ENCODE results near the gene LUZP1. TPM values are rescaled to one million over a fixed set of nuclear protein-coding genes. Genes with fewer than 3 reads are reported as not detected.

LUZP1 gene
- total RNA-seq, 1 donor from 2014 or later = 47.4 TPM

GRCh38 chr1:23178950-23179349 is 10.3 kb upstream of the LUZP1 start:
- H3K27me3 Mint-ChIP-seq (ENCODE audit: unreplicated experiment) = no peaks in the 10 kb centered on the region
- no peak for DNase-seq (ENCODE audit: extremely low spot score, unreplicated experiment)
- H3K36me3 Mint-ChIP-seq (ENCODE audit: unreplicated experiment) = no peaks in the 10 kb centered on the region
- no peaks in the 10 kb centered on the region for H3K9me3 Mint-ChIP-seq (ENCODE audit: unreplicated experiment)
- H3K4me1 Mint-ChIP-seq (ENCODE audit: unreplicated experiment) = peaks cover 22% of the 10 kb centered on the region
- no peak overlapping the region for H3K4me3 Mint-ChIP-seq (ENCODE audit: unreplicated experiment)
- H3K27ac Mint-ChIP-seq (ENCODE audit: unreplicated experiment) = peak overlapping the region; percentile 94
- TF ChIP-seq CTCF (IDR thresholded peaks at IDR 0.05) = peak; percentile 45

- H3K36me3 Mint-ChIP-seq (ENCODE audit: unreplicated experiment) = no peaks in the 10 kb centered on the region
- DNase-seq (ENCODE audit: extremely low spot score, unreplicated experiment) = no peak
- peak overlapping the region; percentile 94 for H3K27ac Mint-ChIP-seq (ENCODE audit: unreplicated experiment)
- peaks cover 22% of the 10 kb centered on the region for H3K4me1 Mint-ChIP-seq (ENCODE audit: unreplicated experiment)
- H3K27me3 Mint-ChIP-seq (ENCODE audit: unreplicated experiment) = no peaks in the 10 kb centered on the region
- H3K4me3 Mint-ChIP-seq (ENCODE audit: unreplicated experiment) = peak overlapping the region; percentile 76
- no peak for TF ChIP-seq CTCF (IDR thresholded peaks at IDR 0.05)
- H3K9me3 Mint-ChIP-seq (ENCODE audit: unreplicated experiment) = no peaks in the 10 kb centered on the region
Measured at GRCh38 chr1:23178414-23178813, 9.8 kb upstream of the LUZP1 start.

- Mint-ChIP-seq H3K27me3 (ENCODE audit: unreplicated experiment) (no peaks in the 10 kb centered on the region), H3K27ac (ENCODE audit: unreplicated experiment) (peak overlapping the region; percentile 94), H3K9me3 (ENCODE audit: unreplicated experiment) (no peaks in the 10 kb centered on the region), H3K36me3 (ENCODE audit: unreplicated experiment) (no peaks in the 10 kb centered on the region), H3K4me3 (ENCODE audit: unreplicated experiment) (peak overlapping the region; percentile 76), H3K4me1 (ENCODE audit: unreplicated experiment) (peaks cover 22% of the 10 kb centered on the region)
- peak; percentile 94 for DNase-seq (ENCODE audit: extremely low spot score, unreplicated experiment)
- peak; percentile 37 for TF ChIP-seq CTCF (IDR thresholded peaks at IDR 0.05)
Measured at GRCh38 chr1:23177438-23178380, 9.1 kb upstream of the LUZP1 start.

GRCh38 chr1:23177031-23177430 is 8.4 kb upstream of the LUZP1 start:
- Mint-ChIP-seq H3K27ac (ENCODE audit: unreplicated experiment) (peak overlapping the region; percentile 78), H3K4me3 (ENCODE audit: unreplicated experiment) (peak overlapping the region; percentile 69), H3K9me3 (ENCODE audit: unreplicated experiment) (no peaks in the 10 kb centered on the region), H3K4me1 (ENCODE audit: unreplicated experiment) (peaks cover 22% of the 10 kb centered on the region), H3K27me3 (ENCODE audit: unreplicated experiment) (no peaks in the 10 kb centered on the region), H3K36me3 (ENCODE audit: unreplicated experiment) (no peaks in the 10 kb centered on the region)
- TF ChIP-seq CTCF (IDR thresholded peaks at IDR 0.05) = no peak
- no peak for DNase-seq (ENCODE audit: extremely low spot score, unreplicated experiment)

GRCh38 chr1:23174426-23175110 is 5.9 kb upstream of the LUZP1 start:
- H3K27ac Mint-ChIP-seq (ENCODE audit: unreplicated experiment) = peak overlapping the region; percentile 5
- no peaks in the 10 kb centered on the region for H3K27me3 Mint-ChIP-seq (ENCODE audit: unreplicated experiment)
- DNase-seq (ENCODE audit: extremely low spot score, unreplicated experiment) = no peak
- H3K36me3 Mint-ChIP-seq (ENCODE audit: unreplicated experiment) = no peaks in the 10 kb centered on the region
- TF ChIP-seq CTCF (IDR thresholded peaks at IDR 0.05) = no peak
- H3K4me3 Mint-ChIP-seq (ENCODE audit: unreplicated experiment) = no peak overlapping the region
- H3K4me1 Mint-ChIP-seq (ENCODE audit: unreplicated experiment) = peaks cover 39% of the 10 kb centered on the region
- H3K9me3 Mint-ChIP-seq (ENCODE audit: unreplicated experiment) = no peaks in the 10 kb centered on the region
